AG04450 (cell line): Measurements from ENCODE around the gene CHST10. TPM values are rescaled to one million over a fixed set of nuclear protein-coding genes. Genes with fewer than 3 reads are reported as not detected.

ENCODE experiments used
- CTCF ChIA-PET: fragments of 300-600, 350-600 bp; formaldehyde crosslinking; extraction: SDS; loops from one replicate; lab custom pipeline; 2022; ENCODE audit warnings: antibody characterized with exemption, inconsistent platforms; lab: Charles Lee
- POLR2A ChIA-PET: fragments of 350-600 bp; formaldehyde crosslinking; extraction: SDS; loops from one replicate; lab custom pipeline; 2021; ENCODE audit warnings: antibody characterized with exemption, inconsistent platforms; lab: Yijun Ruan, JAX
- DNase-seq: peaks from one replicate; pipeline ENCODE4 v3.0.0-alpha.2; 2011; ENCODE audit warnings: low read depth, low spot score
- H3K27ac ChIP-seq: one replicate; pipeline ENCODE4 v1.5.1; 2012; ENCODE audit warnings: low read depth, low read length, control low read depth
- H3K27me3 ChIP-seq: one replicate; pipeline ENCODE4 v1.6.0; 2012; ENCODE audit warnings: low read length; ENCODE audit not compliant: control insufficient read depth, insufficient read depth
- H3K4me3 ChIP-seq: 2 replicates; pipeline ENCODE4 v1.5.1; 2011; ENCODE audit warnings: mild to moderate bottlenecking, low read depth, low read length, control low read depth
- H3K9me3 ChIP-seq: 2 replicates; pipeline ENCODE4 v1.5.1; 2012; ENCODE audit warnings: low read length; ENCODE audit not compliant: control insufficient read depth, insufficient read depth
- CTCF ChIP-seq: IDR thresholded peaks from 2 replicates; pipeline ENCODE4 v1.5.1; 2011; ENCODE audit warnings: low read depth, low read length, control low read depth, inconsistent platforms
- polyA plus RNA-seq: library from polyadenylated mRNA; depleted of rRNA; stranded (reverse); fragments of >200 nt; gene quantifications from 2 replicates; pipeline ENCODE4 v1.2.3, GENCODE V29; 2011

Gene CHST10
- polyA plus RNA-seq, 1 experiment, result 11.3 TPM

GRCh38 chr2:100412466-100412865, 5.0 kb downstream of the CHST10 start:
- TF ChIP-seq CTCF, result no peak
- Histone ChIP-seq H3K27ac (no peak overlapping the region), H3K27me3 (no peaks in the 10 kb centered on the region), H3K4me3 (no peak overlapping the region), H3K9me3 (no peaks in the 10 kb centered on the region; the same call in 1 of the 2 replicates)
- CTCF ChIA-PET, result interaction anchor here (0.8 to 1.2 kb wide), 2 partner anchors 9 to 31 kb away, joined by 3 to 6 read pairs; no protein-coding TSS in a partner anchor
- DNase-seq, result no peak
- POLR2A ChIA-PET, result no interaction called here

- ChIA-PET CTCF (interaction anchor here (1.2 to 1.3 kb wide), 2 partner anchors 31 to 149 kb away, joined by 4 to 6 read pairs; no protein-coding TSS in a partner anchor), POLR2A (no interaction called here)
- H3K4me3 ChIP-seq, result no peak overlapping the region
- no peak for DNase-seq
- H3K27me3 ChIP-seq, result no peaks in the 10 kb centered on the region
- no peaks in the 10 kb centered on the region for H3K9me3 ChIP-seq
- H3K27ac ChIP-seq, result no peak overlapping the region
- TF ChIP-seq CTCF, result no peak
Measured at GRCh38 chr2:100411841-100412292, 5.6 kb downstream of the CHST10 start.

GRCh38 chr2:100409975-100410647, 7.4 kb downstream of the CHST10 start:
- TF ChIP-seq CTCF, result no peak
- no peaks in the 10 kb centered on the region for H3K9me3 ChIP-seq
- H3K27me3 ChIP-seq, result no peaks in the 10 kb centered on the region
- ChIA-PET POLR2A (no interaction called here), CTCF (no interaction called here)
- H3K27ac ChIP-seq, result no peak overlapping the region
- DNase-seq, result no peak
- no peak overlapping the region for H3K4me3 ChIP-seq

GRCh38 chr2:100409461-100409860, 8.0 kb downstream of the CHST10 start:
- CTCF ChIA-PET, result interaction anchor here (2.5 kb wide), 1 partner anchor 13 kb away, joined by 8 read pairs; no protein-coding TSS in a partner anchor
- H3K4me3 ChIP-seq, result no peak overlapping the region
- DNase-seq, result no peak
- H3K27me3 ChIP-seq, result no peaks in the 10 kb centered on the region
- POLR2A ChIA-PET, result no interaction called here
- H3K27ac ChIP-seq, result no peak overlapping the region
- no peak for TF ChIP-seq CTCF
- H3K9me3 ChIP-seq, result no peaks in the 10 kb centered on the region

- Histone ChIP-seq H3K4me3 (no peak overlapping the region), H3K27me3 (no peaks in the 10 kb centered on the region), H3K27ac (no peak overlapping the region), H3K9me3 (no peaks in the 10 kb centered on the region)
- CTCF ChIA-PET, result interaction anchor here (1.5 to 2.5 kb wide), 2 partner anchors 13 to 146 kb away, joined by 4 to 8 read pairs; no protein-coding TSS in a partner anchor
- DNase-seq, result no peak
- TF ChIP-seq CTCF, result no peak
- POLR2A ChIA-PET, result no interaction called here
Measured at GRCh38 chr2:100408941-100409340, 8.5 kb downstream of the CHST10 start.
